SK-N-MC (cell line): Measurements from ENCODE around the gene ACSL4.
"Not testable (repeated sequence)": the region's sequence is repeated elsewhere in the genome, so short reads cannot be mapped to it uniquely, and the experiment has no call there.

ENCODE experiments used
- DNase-seq: peaks from one replicate; pipeline ENCODE4 v3.0.0-alpha.2; 2011; ENCODE audit warnings: low read depth, low spot score
- H3K27ac ChIP-seq: fragments of 200-600 bp; sonication (generic); 2 replicates; pipeline ENCODE4 v1.5.1; 2016; ENCODE audit warnings: mixed run types
- H3K36me3 ChIP-seq: fragments of 200-600 bp; sonication (generic); 2 replicates; pipeline ENCODE4 v1.6.1; 2017; ENCODE audit warnings: antibody characterized with exemption, low read length, mixed read lengths; ENCODE audit not compliant: insufficient read depth
- H3K4me3 ChIP-seq: fragments of 200-600 bp; sonication (generic); 2 replicates; pipeline ENCODE4 v1.5.1; 2016
- H3K9ac ChIP-seq: fragments of 200-600 bp; sonication (generic); 2 replicates; pipeline ENCODE4 v1.8.0; 2017; ENCODE audit warnings: mixed run types, mixed read lengths; ENCODE audit not compliant: insufficient read length
- H3K9me3 ChIP-seq: fragments of 200-600 bp; sonication (generic); 2 replicates; pipeline ENCODE4 v1.6.1; 2017; ENCODE audit warnings: low read depth, mild to moderate bottlenecking, antibody characterized with exemption, low read length, moderate library complexity, mixed read lengths
- EZH2 ChIP-seq: fragments of 200-600 bp; sonication (generic); IDR thresholded peaks from one replicate; pipeline ENCODE4 v1.6.1; 2017; ENCODE audit warnings: antibody characterized with exemption
- FOXP2 ChIP-seq: optimal IDR thresholded peaks from 2 replicates; pipeline ENCODE3; 2011; ENCODE audit warnings: mild to moderate bottlenecking, moderate library complexity; ENCODE audit not compliant: insufficient read depth; ENCODE audit errors: extremely low read length, control extremely low read depth
- POLR2AphosphoS5 ChIP-seq: IDR thresholded peaks from 2 replicates; pipeline ENCODE4 v1.6.1; 2012; ENCODE audit warnings: mild to moderate bottlenecking, low read depth, low read length, borderline replicate concordance

The ACSL4 gene

GRCh38 chrX:109760922-109761250 is 27.8 kb upstream of the ACSL4 start:
- TF ChIP-seq FOXP2 (no peak), EZH2 (no peak), POLR2AphosphoS5 (no peak)
- H3K27ac ChIP-seq: no peak overlapping the region

GRCh38 chrX:109760209-109760921 is 27.3 kb upstream of the ACSL4 start:
- Histone ChIP-seq H3K9me3 (no peaks in the 10 kb centered on the region), H3K9ac (no peak overlapping the region), H3K36me3 (no peaks in the 10 kb centered on the region), H3K4me3 (no peak overlapping the region), H3K27ac (no peak overlapping the region)
- DNase-seq: no peak
- no peak for TF ChIP-seq FOXP2
- no peak for TF ChIP-seq POLR2AphosphoS5
- TF ChIP-seq EZH2: no peak

More at GRCh38 chrX:109760922-109761250, 27.8 kb upstream of the ACSL4 start:
- Histone ChIP-seq H3K9me3 (no peaks in the 10 kb centered on the region), H3K9ac (no peak overlapping the region), H3K4me3 (no peak overlapping the region), H3K36me3 (no peaks in the 10 kb centered on the region)
- no peak for DNase-seq

GRCh38 chrX:109753256-109753655 is 20.2 kb upstream of the ACSL4 start:
- no peak for DNase-seq
- Histone ChIP-seq H3K36me3 (no peaks in the 10 kb centered on the region), H3K4me3 (no peak overlapping the region), H3K27ac (no peak overlapping the region), H3K9me3 (no peaks in the 10 kb centered on the region), H3K9ac (no peak overlapping the region)
- TF ChIP-seq FOXP2: no peak
- no peak for TF ChIP-seq EZH2
- TF ChIP-seq POLR2AphosphoS5: no peak

- Histone ChIP-seq H3K4me3 (no peak overlapping the region), H3K27ac (no peak overlapping the region), H3K9ac (no peak overlapping the region), H3K9me3 (no peaks in the 10 kb centered on the region), H3K36me3 (no peaks in the 10 kb centered on the region)
- DNase-seq: no peak
- TF ChIP-seq POLR2AphosphoS5 (no peak), FOXP2 (no peak), EZH2 (no peak)
Observed at GRCh38 chrX:109751698-109752097, 18.6 kb upstream of the ACSL4 start.

- DNase-seq: no peak
- no peak for TF ChIP-seq EZH2
- no peak for TF ChIP-seq FOXP2
- TF ChIP-seq POLR2AphosphoS5: no peak
- Histone ChIP-seq H3K9me3 (no peaks in the 10 kb centered on the region), H3K27ac (no peak overlapping the region), H3K9ac (no peak overlapping the region), H3K36me3 (no peaks in the 10 kb centered on the region), H3K4me3 (no peak overlapping the region)
Observed at GRCh38 chrX:109749207-109749606, 16.1 kb upstream of the ACSL4 start.

GRCh38 chrX:109747681-109748080 is 14.6 kb upstream of the ACSL4 start:
- Histone ChIP-seq H3K4me3 (no peak overlapping the region), H3K27ac (no peak overlapping the region), H3K36me3 (no peaks in the 10 kb centered on the region), H3K9ac (no peak overlapping the region), H3K9me3 (no peaks in the 10 kb centered on the region)
- no peak for DNase-seq
- no peak for TF ChIP-seq FOXP2
- no peak for TF ChIP-seq POLR2AphosphoS5
- no peak for TF ChIP-seq EZH2

- H3K27ac ChIP-seq: no peak overlapping the region
- H3K9me3 ChIP-seq: no peaks in the 10 kb centered on the region
- no peaks in the 10 kb centered on the region for H3K36me3 ChIP-seq
- no peak overlapping the region for H3K4me3 ChIP-seq
- DNase-seq: no peak
- H3K9ac ChIP-seq: no peak overlapping the region
- TF ChIP-seq FOXP2: no peak
- no peak for TF ChIP-seq POLR2AphosphoS5
- TF ChIP-seq EZH2: no peak
Observed at GRCh38 chrX:109742722-109743121, 9.7 kb upstream of the ACSL4 start.

- H3K9ac ChIP-seq, H3K36me3 ChIP-seq, H3K4me3 ChIP-seq, H3K9me3 ChIP-seq, DNase-seq, H3K27ac ChIP-seq: not testable (repeated sequence)
Observed at GRCh38 chrX:109740896-109741295, 7.8 kb upstream of the ACSL4 start.

GRCh38 chrX:109740433-109740809 is 7.4 kb upstream of the ACSL4 start:
- Histone ChIP-seq H3K9me3 (no peaks in the 10 kb centered on the region), H3K36me3 (no peaks in the 10 kb centered on the region), H3K27ac (no peak overlapping the region), H3K9ac (no peak overlapping the region), H3K4me3 (no peak overlapping the region)
- no peak for TF ChIP-seq EZH2
- no peak for TF ChIP-seq FOXP2
- TF ChIP-seq POLR2AphosphoS5: no peak
- no peak for DNase-seq
